Stomach (tissue), 4 donors: Measurements from ENCODE around the gene PARD3.

Experiments
- EP300 ChIP-seq: sonication (generic); formaldehyde crosslinking; IDR thresholded peaks from one replicate; pipeline ENCODE4 v1.6.1; 2017; ENCODE audit warnings: antibody characterized with exemption
- POLR2A ChIP-seq, 4 donors: fragments of 450-650 bp; IDR thresholded peaks; one replicate each; pipeline ENCODE4 v1.6.1; 2016; ENCODE audit warnings: antibody characterized with exemption in 4 of 4, control low read depth in 2 of 4, mild to moderate bottlenecking in 1 of 4, moderate library complexity in 1 of 4
- POLR2AphosphoS5 ChIP-seq, 3 donors: sonication (generic); formaldehyde crosslinking; IDR thresholded peaks; one replicate each; pipeline ENCODE4 v1.6.1; 2016; ENCODE audit warnings: antibody characterized with exemption in 3 of 3

GRCh38 chr10:34348917-34349485 is 466.1 kb downstream of the PARD3 start:
- TF ChIP-seq POLR2AphosphoS5 (IDR thresholded peaks at IDR 0.05) (no peak), EP300 (no peak), POLR2A (IDR thresholded peaks at IDR 0.05) (no peak)
